ENCODE data around the gene GRIK4. TPM values are rescaled to one million over a fixed set of nuclear protein-coding genes. Genes with fewer than 3 reads are reported as not detected.

The GRIK4 gene
- total and polyA plus RNA-seq, 4 donors = 0.05 to 0.25 (median 0.06) TPM; not detected in 1

GRCh38 chr11:120499088-120499487 lies 12.5 kb upstream of the GRIK4 start:
- Histone ChIP-seq H3K36me3 (ENCODE audit: control insufficient read depth in 4 of 4, insufficient read depth in 3 of 4, low read depth in 1 of 4, low read length in 3 of 4) (no peaks in the 10 kb centered on the region), H3K27me3 (ENCODE audit: control insufficient read depth in 4 of 4, insufficient read depth in 4 of 4, low read length in 3 of 4) (no peaks in the 10 kb centered on the region), H3K4me3 (ENCODE audit: low read depth in 1 of 3, low read length in 3 of 3) (no peak overlapping the region), H3K9me3 (ENCODE audit: control insufficient read depth in 4 of 4, low read length in 3 of 4) (no peaks in the 10 kb centered on the region), H3K4me1 (ENCODE audit: control insufficient read depth in 4 of 4, insufficient read depth in 4 of 4, low read length in 3 of 4) (no peaks in the 10 kb centered on the region), H3K9ac (ENCODE audit: low read depth in 1 of 2, low read length in 2 of 2) (no peak overlapping the region), H3K27ac (ENCODE audit: low read depth in 1 of 2, low read length in 2 of 2) (no peak overlapping the region)
- 91% methylated on average over 8 of the region's 8 CpGs for WGBS
- DNase-seq (ENCODE audit: low spot score) = no peak
- TF ChIP-seq FOXA1 (IDR thresholded peaks at IDR 0.05) (no peak), RXRA (IDR thresholded peaks at IDR 0.05) (no peak), CTCF (IDR thresholded peaks at IDR 0.05; ENCODE audit: low read depth, low read length, missing input control) (no peak), YY1 (IDR thresholded peaks at IDR 0.05) (no peak), JUND (IDR thresholded peaks at IDR 0.05) (no peak), HNF4G (IDR thresholded peaks at IDR 0.05) (no peak), RAD21 (IDR thresholded peaks at IDR 0.05) (no peak), GABPA (IDR thresholded peaks at IDR 0.05 in 1 of 2, conservative IDR thresholded peaks at IDR 0.05 in 1 of 2) (no peak), MAX (IDR thresholded peaks at IDR 0.05) (no peak), REST (IDR thresholded peaks at IDR 0.05) (no peak), ZBTB33 (IDR thresholded peaks at IDR 0.05) (no peak), TAF1 (conservative IDR thresholded peaks at IDR 0.05) (no peak), FOXA2 (IDR thresholded peaks at IDR 0.05) (no peak)

- Histone ChIP-seq H3K27ac (ENCODE audit: low read depth in 1 of 2, low read length in 2 of 2) (no peak overlapping the region), H3K9ac (ENCODE audit: low read depth in 1 of 2, low read length in 2 of 2) (no peak overlapping the region), H3K27me3 (ENCODE audit: control insufficient read depth in 4 of 4, insufficient read depth in 4 of 4, low read length in 3 of 4) (no peaks in the 10 kb centered on the region), H3K36me3 (ENCODE audit: control insufficient read depth in 4 of 4, insufficient read depth in 3 of 4, low read depth in 1 of 4, low read length in 3 of 4) (no peaks in the 10 kb centered on the region), H3K4me3 (ENCODE audit: low read depth in 1 of 3, low read length in 3 of 3) (no peak overlapping the region), H3K9me3 (ENCODE audit: control insufficient read depth in 4 of 4, low read length in 3 of 4) (no peaks in the 10 kb centered on the region), H3K4me1 (ENCODE audit: control insufficient read depth in 4 of 4, insufficient read depth in 4 of 4, low read length in 3 of 4) (no peaks in the 10 kb centered on the region)
- 78% methylated on average over 5 of the region's 5 CpGs for WGBS
- DNase-seq (ENCODE audit: low spot score) = no peak
- no peak for TF ChIP-seq ATF3 (IDR thresholded peaks at IDR 0.05)
- no peak for TF ChIP-seq TAF1 (conservative IDR thresholded peaks at IDR 0.05)
- no peak for TF ChIP-seq NR2F2 (IDR thresholded peaks at IDR 0.05)
- no peak for TF ChIP-seq MAX (IDR thresholded peaks at IDR 0.05)
- TF ChIP-seq EGR1 (IDR thresholded peaks at IDR 0.05; ENCODE audit: low read depth in 2 of 2) = no peak
- TF ChIP-seq RXRA (IDR thresholded peaks at IDR 0.05) = no peak
- no peak for TF ChIP-seq HNF4A (conservative IDR thresholded peaks at IDR 0.05)
- TF ChIP-seq HNF4G (IDR thresholded peaks at IDR 0.05) = no peak
- no peak for TF ChIP-seq CTCF (IDR thresholded peaks at IDR 0.05; ENCODE audit: low read depth, low read length, missing input control)
- TF ChIP-seq SP1 (IDR thresholded peaks at IDR 0.05) = no peak
- TF ChIP-seq YY1 (IDR thresholded peaks at IDR 0.05) = no peak
- no peak for TF ChIP-seq FOXA1 (IDR thresholded peaks at IDR 0.05)
- no peak for TF ChIP-seq FOXA2 (IDR thresholded peaks at IDR 0.05)
- TF ChIP-seq JUND (IDR thresholded peaks at IDR 0.05) = no peak
- no peak for TF ChIP-seq RAD21 (IDR thresholded peaks at IDR 0.05)
- TF ChIP-seq REST (IDR thresholded peaks at IDR 0.05) = no peak
These were observed 11.7 kb upstream of the GRIK4 start for GRCh38 chr11:120499859-120500258.

All from liver (tissue), 9 donors.